Putamen (tissue), 1 donor: ENCODE results near the gene ELOA.
"Not testable (repeated sequence)": the region's sequence is repeated elsewhere in the genome, so short reads cannot be mapped to it uniquely, and the experiment has no call there.

ENCODE experiments used
- DNase-seq: peaks from one replicate; pipeline ENCODE4 v3.0.0-alpha.2; 2016; ENCODE audit warnings: low spot score

Gene ELOA

DNA sequence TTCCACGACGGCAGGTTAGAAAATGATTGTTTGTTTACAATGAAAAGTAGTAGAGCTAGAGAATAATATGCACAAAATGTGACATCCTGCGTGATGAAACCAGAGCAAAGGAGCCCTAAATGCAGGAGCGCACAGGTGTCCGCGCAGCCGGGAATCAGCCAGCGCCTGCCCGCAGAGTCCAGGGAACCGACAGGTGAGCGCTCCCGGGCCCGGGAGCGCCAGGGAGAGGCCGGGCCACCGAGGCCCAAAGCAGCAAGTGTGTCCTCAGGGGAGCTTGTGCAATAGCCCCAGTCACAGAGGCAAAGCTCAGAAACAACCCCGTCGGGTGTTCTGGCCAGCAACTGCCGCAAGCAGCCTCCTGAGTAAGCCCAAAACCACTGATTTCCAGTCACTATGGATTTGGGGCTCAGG, 58.1 kb downstream of the ELOA start:
- DNase-seq: no peak

DNA sequence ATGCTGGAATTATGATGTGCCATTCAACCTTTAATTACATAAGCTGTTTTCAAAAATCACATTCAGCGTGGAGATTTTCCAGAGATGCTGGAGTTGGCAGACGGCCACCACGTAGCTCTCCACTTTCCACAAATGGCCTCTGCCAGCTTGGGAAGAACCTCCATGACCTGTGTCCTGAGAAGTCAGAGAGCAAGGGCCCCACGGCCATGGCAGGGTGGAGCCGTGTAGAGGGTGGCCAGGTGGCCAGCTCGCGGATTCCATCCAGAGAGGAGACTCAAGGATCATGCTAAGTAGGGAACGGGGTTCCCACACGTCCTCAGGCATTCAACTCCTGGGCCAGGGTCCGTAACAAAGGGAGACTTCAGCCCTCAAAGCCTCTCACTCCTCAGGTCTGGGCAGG, 58.6 kb downstream of the ELOA start:
- DNase-seq: no peak

DNA sequence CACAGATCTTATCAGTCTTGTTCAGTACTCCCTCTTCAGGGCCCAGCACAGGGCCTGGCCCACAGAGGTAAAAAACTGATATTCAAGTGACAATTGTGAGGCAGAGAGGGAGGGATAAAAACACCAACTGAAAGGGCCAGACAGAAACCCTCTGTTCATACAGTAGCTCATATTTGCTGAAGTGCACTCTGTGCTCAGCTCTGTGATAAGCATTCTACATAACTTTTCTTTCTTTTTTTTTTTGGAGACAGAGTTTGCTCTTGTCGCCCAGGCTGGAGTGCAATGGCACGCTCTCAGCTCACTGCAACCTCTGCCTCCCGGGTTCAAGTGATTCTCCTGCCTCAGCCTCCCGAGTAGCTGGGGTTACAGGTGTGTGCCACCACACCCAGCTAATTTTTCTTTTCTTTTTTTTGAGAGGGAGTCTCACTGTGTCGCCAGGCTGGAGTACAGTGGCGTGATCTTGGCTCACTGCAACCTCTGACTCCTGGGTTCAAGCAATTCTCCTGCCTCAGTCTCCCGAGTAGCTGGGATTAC, 59.6 kb downstream of the ELOA start:
- not testable (repeated sequence) for DNase-seq

DNA sequence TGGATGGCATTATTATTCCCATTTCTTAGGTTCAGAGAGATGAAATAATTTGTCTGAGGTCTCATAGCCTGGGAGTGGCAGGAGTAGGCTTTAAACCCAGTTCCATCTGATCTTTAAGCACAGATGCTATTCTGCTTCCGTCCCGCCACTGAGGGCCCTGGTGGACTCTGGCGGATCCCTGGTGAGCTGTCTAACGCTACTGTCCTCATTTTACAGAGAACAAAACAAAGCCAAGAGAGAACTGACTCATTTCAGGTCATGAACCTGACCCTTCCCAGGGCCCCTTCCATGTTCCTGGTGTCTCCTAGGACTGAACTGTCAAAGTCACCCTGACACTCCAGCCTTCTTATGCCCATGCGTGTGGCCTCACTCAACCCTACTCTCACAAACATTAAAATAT, 60.4 kb downstream of the ELOA start:
- DNase-seq: no peak

DNA sequence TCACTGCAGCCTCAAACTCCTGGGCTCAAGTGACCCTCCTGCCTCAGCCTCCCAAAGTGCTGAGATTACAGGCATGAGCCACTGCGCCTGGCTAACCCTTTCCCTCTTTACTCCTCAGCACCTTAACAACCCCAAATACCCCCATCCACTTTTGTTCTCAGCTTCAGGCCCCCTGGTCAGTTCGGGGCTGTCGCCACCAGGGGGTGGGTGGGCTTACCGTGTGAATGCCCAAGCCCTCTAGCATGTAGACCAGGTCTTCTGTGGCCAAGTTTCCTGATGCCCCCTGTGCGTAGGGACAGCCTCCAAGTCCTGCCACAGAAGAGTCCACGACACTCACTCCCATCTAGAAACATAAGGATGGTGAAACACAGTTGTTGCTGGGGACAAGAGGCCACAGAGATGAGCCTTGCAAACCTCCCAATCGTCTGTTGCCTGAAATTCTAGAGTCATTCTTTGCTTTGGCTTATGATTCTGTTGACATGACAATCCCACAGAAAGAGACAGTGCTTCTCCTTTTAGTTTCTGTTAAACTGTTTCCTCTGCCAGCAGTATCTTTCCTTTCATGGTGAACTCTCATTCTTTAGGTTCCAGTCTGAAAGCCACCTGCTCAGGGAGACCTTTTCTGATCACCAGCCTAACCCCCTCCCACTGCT, 61.0 kb downstream of the ELOA start:
- no peak for DNase-seq

DNA sequence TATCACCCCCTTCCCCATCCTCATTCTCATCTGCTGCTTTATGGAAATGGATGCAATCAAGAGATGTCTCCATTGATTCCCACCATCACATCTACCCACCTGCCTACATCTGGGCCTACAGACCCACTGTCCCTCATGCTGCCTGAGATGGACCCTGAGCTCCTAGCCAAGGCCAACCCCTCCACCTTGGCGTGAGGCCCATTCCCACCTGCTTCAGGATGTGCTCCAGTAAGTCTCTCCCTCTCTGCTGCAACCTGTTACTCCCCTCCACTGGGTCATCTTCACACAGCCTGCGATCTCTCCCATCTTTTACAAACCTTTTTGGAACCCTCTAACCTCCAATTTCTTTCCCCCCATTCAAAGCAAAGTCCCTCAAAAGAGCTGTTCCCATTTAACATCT, 61.8 kb downstream of the ELOA start:
- no peak for DNase-seq

DNA sequence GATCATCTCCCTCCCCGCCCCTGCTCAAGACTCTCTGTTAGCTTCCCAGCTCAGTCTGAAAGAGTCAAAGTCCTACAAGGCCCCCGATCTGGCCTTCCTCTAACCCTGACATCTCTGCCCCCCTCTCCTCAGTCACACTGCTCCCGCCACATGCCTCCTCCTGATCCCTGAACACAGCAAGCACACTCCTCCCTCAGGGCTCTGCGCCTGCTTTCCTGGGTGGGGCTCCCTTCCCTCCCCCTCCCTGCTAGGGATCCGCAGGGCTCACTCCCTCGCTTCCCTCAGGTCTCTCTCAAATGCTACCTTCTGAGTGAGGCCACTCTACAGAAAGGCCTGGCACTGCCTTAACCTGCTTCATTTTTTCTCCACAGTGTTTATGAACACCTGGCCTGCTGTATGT, 63.0 kb downstream of the ELOA start:
- no peak for DNase-seq

DNA sequence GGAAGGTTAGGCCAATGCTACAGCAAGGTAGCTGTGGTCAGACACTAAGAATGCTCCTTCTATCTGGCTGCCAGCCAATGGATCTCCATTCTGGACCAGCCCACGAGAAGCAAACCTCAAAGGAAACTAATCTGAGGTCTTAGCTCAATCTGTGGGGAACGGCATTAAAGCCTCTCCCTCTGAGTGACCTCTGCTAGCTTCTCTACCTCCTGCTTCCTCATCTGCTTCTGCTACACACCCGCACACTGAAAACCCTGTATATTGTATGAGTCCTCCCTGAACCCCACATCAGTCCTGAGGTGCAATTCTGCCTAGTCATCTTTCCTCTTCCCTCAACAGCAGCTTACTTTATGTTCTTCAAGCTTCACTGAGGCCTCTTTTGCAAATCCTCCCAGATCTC, 64.2 kb downstream of the ELOA start:
- no peak for DNase-seq

DNA sequence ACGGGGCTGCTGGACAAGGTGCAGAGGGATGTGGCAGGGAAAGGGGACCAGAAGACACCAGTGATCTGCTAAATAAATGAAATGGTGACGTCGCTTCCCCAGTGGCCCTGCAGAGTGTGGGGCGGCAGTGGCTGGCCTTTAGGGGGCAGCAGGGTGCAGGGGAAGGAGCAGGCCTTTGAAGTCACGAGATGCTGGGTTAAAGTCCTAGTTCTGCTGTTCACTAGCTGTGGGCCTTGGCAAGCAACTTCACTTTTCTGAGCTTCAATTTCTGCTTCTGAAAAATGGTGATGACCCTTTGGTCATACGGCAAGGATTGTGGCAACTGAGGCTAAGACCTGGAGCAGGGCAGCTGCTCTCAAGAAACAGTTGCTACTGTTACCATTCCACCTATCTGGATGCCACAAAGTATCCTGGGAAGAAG, 66.5 kb downstream of the ELOA start:
- DNase-seq: peak; percentile 63

DNA sequence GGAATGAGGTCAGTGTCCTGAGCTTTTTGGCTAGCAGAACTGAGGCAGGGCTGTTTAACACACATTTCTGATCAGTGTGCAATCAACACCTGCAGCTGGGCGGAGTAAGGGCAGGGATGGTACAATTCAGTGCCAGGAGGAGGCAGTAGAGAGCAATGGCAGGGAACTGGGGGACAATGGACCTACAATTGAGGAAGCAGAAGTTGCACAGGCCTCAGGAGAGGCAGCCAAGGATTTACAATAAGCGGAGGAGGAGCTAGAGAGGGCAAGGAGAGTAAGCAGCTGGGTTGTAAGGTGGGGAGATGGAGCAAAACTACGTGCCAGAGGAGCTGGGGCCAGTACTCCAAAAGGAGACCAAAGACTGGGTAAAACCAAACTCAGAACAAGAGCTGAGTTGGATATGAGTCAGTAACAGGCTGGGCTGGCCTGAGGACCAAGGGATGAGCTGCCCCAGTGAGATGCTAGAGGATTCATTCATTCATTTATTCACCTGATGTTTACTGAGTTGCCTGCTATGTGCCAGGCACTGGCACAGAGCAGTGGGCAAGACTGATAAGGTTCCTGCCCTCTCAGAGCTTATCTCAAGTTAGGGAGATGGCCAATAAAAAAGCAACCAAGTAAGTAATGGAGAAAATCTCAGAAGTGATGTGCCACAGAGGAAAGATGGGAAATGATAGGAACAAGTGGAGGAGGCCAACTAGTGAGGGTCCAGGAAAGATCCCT, 67.7 kb downstream of the ELOA start:
- no peak for DNase-seq
